Measurements from ENCODE around the gene FOXL3.
"Not testable (repeated sequence)": the region's sequence is repeated elsewhere in the genome, so short reads cannot be mapped to it uniquely, and the experiment has no call there.

Gene FOXL3

DNA sequence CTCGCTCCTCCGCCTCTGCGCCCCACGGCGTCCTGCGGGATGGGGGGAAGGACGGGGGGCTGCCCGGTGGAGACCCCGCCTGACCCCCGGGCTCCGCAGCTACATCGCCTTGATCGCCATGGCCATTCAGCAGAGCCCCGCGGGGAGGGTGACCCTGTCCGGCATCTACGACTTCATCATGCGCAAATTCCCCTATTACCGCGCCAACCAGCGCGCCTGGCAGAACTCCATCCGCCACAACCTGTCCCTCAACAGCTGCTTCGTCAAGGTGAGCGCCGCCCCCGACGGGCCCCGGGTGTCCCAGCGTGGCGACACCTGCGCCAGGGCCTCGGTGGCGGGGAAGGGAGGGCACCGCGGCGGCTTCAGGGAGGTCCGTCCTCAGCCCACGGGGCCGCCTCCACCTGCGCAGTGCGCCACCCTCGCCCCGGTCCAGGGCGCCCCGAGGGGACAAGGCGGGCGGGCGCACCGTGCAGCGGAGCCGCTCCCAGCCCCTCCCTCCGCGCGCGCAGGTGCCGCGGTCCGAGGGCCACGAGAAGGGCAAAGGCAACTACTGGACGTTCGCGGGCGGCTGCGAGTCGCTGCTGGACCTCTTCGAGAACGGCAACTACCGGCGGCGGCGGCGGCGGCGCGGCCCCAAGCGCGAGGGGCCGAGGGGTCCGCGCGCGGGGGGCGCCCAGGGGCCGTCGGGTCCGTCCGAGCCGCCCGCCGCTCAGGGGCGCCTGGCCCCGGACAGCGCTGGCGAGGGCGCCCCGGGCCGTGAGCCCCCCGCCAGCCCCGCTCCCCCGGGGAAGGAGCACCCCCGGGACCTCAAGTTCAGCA lies 793 bp downstream of the FOXL3 start:
- no peak for DNase-seq

DNA sequence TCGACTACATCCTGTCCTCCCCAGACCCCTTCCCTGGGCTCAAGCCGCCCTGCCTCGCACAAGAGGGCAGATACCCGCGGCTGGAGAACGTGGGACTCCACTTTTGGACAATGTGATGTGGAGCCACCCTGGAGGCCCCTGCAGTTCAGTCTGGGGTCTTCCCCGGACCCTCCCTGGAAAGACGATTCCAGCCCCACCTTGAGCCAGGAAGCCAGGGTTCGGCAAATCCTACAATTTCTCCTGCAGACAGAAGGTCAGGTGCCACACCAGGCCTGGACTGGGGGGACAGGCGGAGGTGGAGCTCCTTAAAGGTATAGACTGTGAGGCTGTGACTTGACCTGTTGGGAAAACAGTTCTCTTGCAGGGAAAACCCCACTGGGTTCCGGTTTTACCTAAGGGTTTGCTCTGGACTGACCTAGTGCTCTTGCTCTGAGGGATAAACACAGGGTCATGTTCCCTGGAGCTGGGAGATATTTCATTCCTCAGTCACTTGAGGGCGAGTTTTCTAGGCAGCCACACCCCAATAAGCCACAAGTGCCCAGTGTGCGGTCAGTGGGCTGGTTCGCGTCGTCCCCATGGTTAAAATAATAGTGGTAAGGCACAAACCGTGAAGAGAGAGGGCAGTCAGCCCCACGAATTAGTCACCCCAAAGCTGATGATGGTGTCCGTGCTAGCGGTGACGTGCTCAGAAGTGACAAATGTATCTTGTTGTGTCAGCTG lies 1.6 kb downstream of the FOXL3 start:
- DNase-seq, result no peak

DNA sequence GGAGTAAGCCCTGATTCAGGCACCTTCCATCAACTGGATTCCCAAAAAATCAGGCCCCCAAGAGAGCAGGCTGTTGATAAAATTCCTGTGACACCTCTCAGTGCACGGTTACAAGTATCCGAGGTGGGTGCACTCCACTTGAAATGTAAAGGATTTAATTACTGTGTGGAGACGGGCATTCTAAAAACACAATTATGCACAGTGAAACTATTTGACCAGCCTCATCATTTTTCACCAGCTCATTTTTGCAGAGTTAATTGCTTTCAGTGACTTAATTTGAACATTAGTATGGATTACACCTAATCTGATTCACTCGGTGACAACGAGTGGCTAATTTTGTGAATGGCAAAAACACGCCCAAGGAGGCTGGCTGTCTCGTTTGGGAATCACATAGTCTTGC lies 2.3 kb downstream of the FOXL3 start:
- DNase-seq, result no peak

DNA sequence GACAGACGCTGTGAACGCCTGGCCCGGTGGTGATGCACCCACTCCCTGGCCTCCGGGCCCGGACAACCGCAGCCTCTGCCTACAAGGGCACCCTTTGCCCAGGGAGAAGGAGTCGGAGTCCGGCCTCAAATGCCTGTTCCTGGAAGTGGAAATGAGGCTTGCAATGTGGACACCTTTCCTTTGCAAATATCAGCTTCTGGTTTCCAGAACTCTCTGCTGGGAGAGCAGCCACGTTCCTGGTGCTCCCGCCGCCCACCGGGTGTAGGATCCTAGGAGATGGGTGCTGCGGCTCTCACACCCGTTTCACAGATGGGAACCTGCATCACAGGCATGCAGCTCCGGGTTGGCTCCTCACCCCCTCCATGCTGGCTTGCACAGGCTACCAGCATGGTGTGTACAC lies 2.9 kb downstream of the FOXL3 start:
- DNase-seq, result no peak

DNA sequence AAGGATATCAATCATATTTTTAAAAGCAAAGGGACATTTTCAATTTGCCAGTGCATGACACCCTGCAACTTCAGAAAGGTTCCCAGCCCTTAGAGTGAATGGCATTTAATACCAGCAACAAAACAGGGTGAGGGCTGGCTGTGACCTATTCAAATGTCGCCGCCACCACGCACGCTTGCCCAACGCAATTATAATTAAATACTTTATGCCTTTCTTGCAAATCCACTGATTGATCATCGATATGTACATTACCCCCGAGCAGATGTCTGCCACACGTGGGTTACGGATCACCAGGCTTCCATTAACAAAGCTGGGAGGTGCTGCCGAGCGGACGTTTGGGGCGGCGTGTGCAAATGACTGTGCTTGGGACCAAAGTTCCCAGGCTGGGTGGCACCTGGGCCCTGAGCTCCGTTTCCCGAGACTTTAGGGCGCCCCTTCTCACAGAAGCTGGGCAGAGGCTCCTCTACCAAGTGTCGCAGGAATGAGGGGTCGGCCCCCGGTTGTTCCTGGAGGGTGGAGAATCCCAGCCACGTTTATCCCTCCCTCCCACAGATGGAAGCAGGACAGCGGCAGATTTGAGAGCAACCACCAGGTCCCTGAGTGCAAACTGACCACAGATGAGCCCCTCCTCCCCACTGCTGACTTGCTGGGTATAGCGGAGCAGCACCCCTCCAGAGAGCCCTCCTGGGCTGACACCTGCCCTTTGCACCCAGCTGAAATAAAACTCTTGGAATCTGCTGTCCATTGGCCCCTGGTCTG lies 3.9 kb downstream of the FOXL3 start:
- DNase-seq, result no peak

DNA sequence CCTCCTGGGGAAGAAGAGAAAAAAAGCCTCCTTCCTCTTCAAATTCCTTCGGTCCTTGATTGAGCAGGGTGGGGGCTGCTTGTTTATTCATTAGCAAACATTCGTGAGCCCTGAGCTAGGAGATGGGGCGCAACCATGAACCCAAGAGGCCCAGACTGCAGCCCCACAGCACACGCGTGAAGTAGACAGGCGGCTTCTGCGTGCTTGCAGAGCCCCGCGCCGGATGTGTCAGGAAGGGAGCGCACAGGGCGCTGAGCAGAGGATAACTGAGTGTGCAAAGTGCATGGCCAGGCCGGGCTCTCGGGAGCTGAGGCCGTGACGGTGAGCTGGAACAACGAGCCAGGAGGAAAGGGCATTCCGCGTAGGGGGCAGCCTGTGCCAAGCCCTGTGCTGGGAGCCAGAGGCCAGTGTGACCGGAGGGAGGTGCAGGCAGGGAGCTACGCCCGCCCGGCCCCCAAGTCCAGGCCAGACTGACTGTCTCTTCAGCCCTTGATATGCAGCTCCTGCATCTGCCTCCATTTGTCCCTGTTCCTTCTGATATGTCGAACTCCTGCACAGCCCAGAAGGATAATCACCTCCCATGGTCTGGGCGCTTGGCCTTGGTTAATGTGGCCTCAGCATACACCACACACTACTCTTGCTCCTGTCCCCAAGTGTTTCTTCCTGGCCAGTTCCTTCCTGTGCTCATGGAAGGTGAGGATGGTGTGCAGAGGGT lies 4.6 kb downstream of the FOXL3 start:
- no peak for DNase-seq

DNA sequence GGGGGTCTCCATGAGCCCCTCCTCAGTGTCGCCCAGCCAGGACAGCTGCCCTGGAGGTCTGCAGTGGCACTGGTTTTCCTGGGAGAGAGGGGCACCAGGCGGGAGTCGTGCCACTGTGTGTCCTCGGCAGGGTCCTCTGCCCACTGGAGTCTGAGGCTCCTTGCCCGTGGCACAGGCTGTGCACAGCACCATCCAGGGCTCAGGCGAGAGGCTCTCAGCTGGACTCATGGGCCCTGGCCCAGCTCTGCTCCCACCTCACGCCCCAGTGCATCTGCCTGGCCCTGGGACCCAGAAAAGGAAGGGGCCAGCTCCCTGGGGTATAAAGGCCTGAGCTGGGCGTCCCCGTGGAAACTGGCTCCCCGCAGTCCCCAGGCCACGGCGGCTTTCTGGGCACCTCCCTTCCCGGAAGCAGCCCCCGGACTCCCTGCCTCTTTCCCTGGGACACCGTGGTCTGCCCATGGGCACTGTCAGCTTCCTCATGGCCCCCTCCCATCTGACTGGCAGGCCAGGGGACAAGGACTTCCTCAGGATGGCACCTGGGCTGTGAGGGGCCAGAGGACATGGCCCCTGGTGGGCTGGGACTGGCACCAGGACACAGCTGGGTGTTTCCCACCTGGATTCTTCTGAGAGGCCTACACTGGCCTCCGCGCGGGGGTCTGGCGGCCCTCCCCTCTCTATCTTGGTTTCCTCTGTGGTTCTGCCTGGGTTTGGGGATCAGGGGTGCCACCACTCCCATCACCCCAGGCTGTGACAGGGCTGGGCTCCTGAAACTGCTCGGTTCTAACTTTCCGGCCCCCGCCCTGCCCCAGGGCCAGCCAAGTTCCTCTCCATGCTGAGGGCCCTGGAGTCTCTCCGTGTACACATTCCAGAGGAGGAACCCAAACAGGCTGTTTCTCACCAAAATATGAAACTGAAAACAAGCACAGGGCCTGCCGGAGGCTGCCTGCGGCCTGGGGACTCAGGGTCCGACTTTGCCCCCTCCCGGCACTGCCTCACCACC lies 5.5 kb downstream of the FOXL3 start:
- no peak for DNase-seq

DNA sequence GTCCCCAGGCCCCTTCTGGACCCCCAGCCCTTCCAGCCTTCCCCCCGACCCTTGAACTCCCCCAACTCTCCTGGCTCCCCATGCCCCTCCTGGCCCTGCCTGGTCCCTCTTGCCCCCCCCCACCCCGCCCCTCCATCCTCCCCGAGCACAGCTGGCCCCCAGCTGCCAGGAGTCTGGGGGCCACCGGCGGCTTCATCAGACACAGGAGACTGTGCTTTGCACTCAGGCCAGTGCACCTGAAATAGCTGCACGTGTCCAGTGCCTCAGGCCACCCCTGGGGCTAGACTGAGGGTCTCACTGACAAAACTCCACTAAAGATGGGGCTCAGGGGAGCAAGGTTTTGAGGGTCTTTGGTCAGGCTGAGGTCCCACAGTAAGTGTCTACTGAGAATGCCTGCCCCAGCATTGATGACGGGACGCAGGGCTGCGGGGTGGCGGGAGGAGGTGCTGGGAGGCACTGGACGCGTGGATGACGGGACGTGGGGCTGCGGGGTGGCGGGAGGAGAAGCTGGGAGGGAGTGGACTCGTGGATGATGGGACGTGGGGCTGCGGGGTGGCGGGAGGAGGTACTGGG lies 6.5 kb downstream of the FOXL3 start:
- DNase-seq, result no peak

DNA sequence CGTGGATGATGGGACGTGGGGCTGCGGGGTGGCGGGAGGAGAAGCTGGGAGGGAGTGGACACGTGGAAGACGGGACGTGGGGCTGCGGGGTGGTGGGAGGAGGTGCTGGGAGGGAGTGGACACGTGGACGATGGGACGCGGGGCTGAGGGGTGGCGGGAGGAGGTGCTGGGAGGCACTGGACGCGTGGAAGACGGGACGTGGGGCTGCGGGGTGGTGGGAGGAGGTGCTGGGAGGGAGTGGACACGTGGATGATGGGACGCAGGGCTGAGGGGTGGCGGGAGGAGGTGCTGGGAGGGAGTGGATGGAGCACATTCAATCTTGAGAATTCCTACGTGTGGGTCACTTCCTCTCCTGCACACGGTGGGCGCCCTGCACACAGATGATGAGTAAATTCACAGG lies 7.2 kb downstream of the FOXL3 start:
- not testable (repeated sequence) for DNase-seq

DNA sequence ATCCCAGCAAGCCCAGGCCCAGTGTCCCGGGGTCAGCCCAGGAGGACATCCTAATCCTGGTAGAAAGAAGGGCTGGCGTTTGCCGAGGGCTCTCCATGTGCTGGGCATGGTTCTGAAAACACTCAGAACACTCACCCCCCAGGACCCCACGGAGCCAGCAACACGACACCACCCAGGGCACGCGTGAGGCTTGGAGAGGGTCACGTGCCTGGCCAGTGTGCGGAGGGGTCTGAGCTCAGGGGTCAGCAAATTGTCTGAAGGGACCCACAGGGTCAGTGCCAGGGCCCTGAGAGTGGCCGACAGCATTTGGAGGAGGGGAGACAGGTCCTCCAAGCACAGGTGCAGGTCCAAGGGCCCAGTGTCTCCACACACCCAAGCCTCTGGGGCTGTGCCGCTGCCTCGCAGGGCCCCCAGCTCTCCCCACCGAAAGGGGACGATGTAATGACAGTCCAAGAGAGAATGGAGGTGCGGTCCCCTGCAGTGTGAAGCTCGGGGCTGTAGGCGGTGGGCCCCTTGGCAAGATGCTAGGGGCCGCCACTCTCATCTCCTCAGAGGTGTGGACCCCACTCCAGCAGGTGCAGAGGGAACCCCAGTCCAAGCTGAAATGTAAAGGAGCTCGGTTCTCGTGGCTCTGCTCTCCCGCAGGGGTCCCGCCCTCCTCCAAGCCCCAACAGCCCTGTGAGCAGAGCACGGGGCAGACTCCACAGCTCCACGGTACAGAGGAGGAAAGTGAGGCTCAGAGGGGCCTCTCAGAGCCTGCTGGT lies 7.8 kb downstream of the FOXL3 start:
- DNase-seq, result no peak

DNA sequence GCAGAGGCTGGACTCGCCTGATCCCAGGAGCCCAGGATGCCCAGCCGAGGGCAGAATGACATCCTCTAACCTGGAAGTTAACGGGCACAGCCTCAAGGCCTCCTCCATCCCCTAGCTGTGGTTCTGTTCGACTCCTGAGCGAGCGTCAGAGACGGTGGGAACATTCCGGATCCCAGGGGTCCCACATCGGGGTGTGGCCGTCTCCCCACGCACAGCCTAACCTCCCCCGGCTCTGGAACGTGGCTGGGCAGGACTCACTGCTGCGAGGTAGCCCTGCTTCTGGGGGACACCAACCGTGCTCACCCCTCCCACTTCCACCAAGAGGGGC lies 8.4 kb downstream of the FOXL3 start:
- DNase-seq, result no peak

DNA sequence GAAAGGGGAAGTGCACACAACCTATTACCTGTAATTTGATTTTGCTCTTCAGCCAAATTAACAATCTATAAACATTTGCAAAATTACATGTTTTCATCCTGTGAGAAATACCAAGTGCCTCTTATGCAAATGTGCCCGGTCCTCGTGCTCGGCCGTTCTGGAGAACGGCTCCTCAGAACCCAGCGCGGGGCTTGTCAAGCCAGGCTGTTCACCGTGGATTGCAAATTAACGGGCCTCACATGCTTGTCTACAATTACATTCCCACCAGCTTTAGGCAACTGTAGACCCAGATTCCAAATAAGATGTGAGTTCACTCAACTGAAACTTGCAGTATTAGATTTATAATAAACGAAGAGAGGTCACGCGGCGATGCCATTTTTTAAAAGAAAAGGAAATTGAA lies 8.8 kb downstream of the FOXL3 start:
- DNase-seq, result no peak

DNA sequence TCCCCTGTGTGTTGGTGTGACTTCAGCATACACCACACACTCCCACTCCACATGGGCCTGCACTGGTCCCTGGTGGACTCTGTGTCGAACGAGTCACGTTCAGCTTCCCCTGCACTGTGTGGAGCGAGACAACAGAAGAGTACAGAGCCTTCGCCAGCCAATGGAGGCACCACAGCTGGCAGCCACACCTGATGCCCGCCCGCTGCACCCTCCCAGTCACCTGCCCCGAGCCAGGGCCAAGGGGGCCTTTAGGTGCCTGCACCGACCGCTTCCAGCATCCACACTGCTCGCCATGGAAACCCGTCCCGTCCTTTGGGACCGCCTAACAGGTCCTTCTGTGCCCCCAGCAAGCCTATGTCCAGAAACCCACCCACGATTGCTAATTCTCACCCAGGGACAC lies 9.2 kb downstream of the FOXL3 start:
- no peak for DNase-seq

DNA sequence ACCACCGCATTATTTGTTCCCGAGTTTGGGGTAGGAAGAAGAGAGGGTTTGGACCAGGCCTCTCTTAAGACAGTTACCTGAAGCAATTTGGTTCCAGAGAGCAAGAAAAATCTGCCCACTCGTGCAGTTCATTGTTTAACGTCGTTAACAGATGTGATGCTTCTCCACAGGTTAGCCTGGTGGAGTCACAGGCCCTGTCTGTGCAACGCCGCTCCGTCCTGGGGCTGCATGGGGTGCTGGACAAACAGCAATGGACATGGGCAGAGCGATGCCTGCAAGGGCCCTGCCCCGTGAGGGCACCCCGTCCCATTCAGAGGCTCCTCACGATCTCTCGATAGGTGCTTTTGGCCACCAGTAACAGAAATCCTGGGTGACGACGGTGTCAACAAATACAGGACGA lies 9.7 kb downstream of the FOXL3 start:
- DNase-seq, result no peak

DNA sequence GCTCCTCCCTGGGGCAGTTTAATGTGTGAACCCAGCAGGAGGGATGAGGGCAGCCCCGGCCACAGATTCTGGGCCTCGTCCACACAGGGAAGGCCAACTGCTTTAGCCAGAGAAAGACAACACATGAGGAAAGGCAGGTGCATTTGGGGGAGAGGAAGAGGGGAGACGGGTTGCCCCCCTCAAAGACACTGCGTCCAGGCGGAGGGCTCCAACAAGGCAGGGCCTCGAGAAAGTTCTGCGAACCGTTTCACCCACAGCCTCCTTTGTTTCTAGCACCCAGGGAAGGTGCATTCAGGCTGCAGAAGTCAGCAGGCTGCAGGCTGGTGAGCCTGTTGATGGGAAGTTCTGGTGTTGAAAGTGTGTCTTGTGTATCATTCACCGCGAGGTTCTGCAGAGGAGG lies 10.1 kb downstream of the FOXL3 start:
- DNase-seq, result no peak

DNA sequence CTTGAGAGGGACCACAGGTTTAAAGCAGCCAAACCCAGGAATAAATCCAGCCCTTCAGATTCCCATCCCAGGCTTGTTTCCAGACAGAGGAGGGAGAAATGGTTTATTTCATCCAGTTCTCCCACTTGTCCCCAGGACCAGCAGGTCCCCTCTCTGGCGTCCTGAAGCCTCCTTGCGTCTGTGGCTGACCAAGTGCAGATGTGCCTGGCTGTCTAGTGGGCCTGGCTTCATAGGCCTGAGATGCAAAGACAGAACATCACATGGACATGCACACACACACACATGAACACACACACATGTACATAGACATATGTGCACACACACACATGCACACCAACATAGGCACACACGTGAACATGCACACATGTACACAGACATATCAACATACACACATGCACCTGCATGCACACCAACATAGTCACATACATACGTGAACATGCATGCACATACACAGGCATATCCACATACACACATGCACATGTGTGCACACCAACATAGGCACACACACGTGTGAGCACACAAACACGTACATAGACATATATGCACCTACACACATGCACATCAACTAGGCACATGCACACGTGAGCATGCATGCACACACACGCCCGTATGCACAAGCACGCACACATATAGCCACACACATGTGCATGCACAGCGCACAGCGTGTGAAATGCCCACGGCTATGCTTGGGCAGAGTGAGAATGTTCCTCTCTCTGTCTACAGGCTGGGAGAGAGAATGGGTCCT lies 10.7 kb downstream of the FOXL3 start:
- DNase-seq, result no peak

DNA sequence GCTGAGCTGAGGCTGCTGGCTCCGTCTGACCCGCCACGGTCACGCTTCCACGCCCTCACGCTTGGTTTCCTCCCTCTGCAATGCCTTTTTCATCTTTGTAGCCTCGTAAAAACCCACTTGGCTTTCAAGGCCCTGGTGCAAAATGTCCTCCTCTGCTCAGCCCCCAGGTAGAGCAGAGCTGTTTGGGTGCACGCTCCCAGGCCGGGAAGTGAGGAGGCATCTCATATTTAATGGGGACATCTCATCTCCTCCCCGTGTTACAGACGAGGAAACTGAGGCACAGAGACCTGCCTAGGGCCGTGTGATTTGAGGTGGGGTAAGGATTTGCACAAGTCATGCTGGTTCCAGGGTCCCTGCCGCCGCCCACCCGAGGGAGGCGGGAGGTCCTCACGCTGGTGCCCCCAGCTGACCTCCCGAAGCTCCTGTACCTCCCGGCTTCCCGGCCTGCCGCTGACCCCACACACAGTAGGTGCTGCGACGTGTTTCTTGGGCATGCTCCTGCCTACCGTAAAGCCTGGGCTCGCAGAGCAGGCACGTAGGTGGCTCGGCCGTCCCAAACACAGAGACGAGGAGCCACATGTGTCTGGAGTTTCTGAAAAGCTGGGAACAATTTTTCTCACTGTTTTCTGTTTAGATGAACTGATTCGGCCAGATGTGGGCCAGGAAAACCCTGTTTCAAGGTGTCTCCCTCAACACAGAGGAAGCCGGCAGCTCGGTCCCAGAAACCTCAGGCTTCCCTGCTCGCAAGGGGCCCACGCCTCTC lies 11.5 kb downstream of the FOXL3 start:
- DNase-seq, result no peak

DNA sequence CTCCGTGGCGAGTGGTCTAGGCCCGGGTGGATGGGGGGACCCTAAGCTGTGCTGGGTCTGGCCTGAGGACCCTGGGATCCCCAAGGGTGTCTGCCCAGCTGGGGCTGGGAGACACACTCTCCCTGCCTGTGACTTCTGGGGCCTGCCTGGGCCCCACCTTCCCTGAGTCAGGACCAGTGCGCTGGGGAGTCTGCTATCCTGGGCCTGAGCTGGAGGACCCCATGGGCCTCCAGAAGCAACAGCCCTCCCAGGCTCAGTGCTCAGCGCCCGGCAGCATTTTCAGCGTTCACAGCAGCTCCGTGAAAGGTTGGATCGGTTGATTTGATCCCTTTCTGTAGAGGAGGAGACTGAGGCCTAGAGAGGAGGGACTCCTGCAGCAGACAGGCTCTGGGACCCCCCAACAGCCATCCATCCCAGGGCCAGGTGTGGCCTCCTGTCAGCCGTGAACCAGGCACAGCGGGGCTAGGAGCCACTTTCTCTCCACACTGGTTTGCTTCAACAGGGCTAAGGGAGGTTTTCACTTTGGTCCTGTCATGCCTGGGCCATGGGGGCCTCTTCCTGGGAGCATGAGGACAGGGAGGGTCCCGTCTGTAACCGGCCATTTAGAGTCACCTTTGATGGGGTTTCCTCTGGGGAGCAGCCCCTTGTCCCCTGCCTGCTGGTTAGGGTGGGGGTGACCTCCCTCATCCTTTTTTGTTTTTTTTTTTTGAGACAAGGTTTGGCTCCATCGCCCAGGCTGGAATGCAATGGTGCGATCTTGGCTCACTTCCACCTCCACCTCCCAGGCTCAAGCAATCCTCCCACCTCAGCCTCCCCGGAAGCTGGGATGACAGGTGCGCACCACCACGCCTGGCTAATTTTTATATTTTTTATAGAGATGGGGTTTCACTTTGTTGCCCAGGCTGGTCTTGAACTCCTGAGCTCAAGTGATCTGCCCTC lies 12.4 kb downstream of the FOXL3 start:
- DNase-seq, result no peak
